Calu3 (cell line): Measurements from ENCODE around the gene EPS15. TPM values are rescaled to one million over a fixed set of nuclear protein-coding genes. Genes with fewer than 3 reads are reported as not detected.
A peak's percentile ranks its signal among the peaks of the same experiment; 100 is the strongest.

Experiments used
- BruUV-seq: library from RNA; stranded (reverse); fragments of 400-500 nt; replicated peaks from 2 replicates; lab custom pipeline; 2021; lab: Mats Ljungman, UMichigan
- CTCF ChIA-PET: fragments of 300-600 bp; sonication (Branson Sonifier 250); formaldehyde crosslinking; loops from one replicate; lab custom pipeline; 2022; ENCODE audit warnings: antibody characterized with exemption; lab: Charles Lee
- DNase-seq: peaks from one replicate; pipeline ENCODE4 v3.0.0; 2022
- H3K27ac Mint-ChIP-seq: one replicate; pipeline ENCODE4 v1.8.0; 2022; ENCODE audit warnings: mixed read lengths; ENCODE audit not compliant: unreplicated experiment
- H3K27me3 Mint-ChIP-seq: one replicate; pipeline ENCODE4 v1.8.0; 2022; ENCODE audit warnings: mixed read lengths; ENCODE audit not compliant: unreplicated experiment
- H3K36me3 Mint-ChIP-seq: one replicate; pipeline ENCODE4 v1.8.0; 2022; ENCODE audit warnings: mild to moderate bottlenecking, moderate library complexity, mixed read lengths; ENCODE audit not compliant: insufficient read depth, unreplicated experiment
- H3K4me1 Mint-ChIP-seq: one replicate; pipeline ENCODE4 v1.8.0; 2022; ENCODE audit warnings: mild to moderate bottlenecking, low read depth, mixed read lengths; ENCODE audit not compliant: unreplicated experiment
- H3K4me3 Mint-ChIP-seq: one replicate; pipeline ENCODE4 v1.8.0; 2022; ENCODE audit warnings: mild to moderate bottlenecking, low read depth, moderate library complexity, mixed read lengths; ENCODE audit not compliant: unreplicated experiment
- H3K9me3 Mint-ChIP-seq: one replicate; pipeline ENCODE4 v1.8.0; 2022; ENCODE audit warnings: low read depth, mixed read lengths; ENCODE audit not compliant: unreplicated experiment
- CTCF ChIP-seq: fragments of 200-600 bp; IDR thresholded peaks from one replicate; pipeline ENCODE4 v1.8.0; 2022; ENCODE audit warnings: antibody characterized with exemption; ENCODE audit not compliant: unreplicated experiment
- intact Hi-C: fragments of 100-400 bp; cut with micrococcal nuclease; formaldehyde crosslinking; loops from one replicate; pipeline ENCODE4 v1.10.0; 2022; ENCODE audit not compliant: unreplicated experiment
- total RNA-seq: library from RNA; stranded (reverse); gene quantifications from 2 replicates; pipeline ENCODE4 v1.2.3, GENCODE V29; 2022

Gene EPS15
- total RNA-seq, 1 experiment from 2014 or later: 51.2 TPM

GRCh38 chr1:51514733-51515132 lies 4.3 kb downstream of the EPS15 start:
- no peak for TF ChIP-seq CTCF
- H3K27me3 Mint-ChIP-seq: no peaks in the 10 kb centered on the region
- no TSS peak for BruUV-seq
- H3K9me3 Mint-ChIP-seq: no peaks in the 10 kb centered on the region
- peaks cover 27% of the 10 kb centered on the region for H3K36me3 Mint-ChIP-seq
- no peak overlapping the region for H3K4me3 Mint-ChIP-seq
- no peak overlapping the region for H3K27ac Mint-ChIP-seq
- CTCF ChIA-PET: no interaction called here
- DNase-seq: no peak
- intact Hi-C loops: loop anchor here (5.0 kb wide), 1 partner anchor 53 kb away; no protein-coding TSS in a partner anchor
- H3K4me1 Mint-ChIP-seq: peaks cover 36% of the 10 kb centered on the region

GRCh38 chr1:51512606-51513005 lies 6.5 kb downstream of the EPS15 start:
- no peak for TF ChIP-seq CTCF
- no peaks in the 10 kb centered on the region for H3K27me3 Mint-ChIP-seq
- peaks cover 10% of the 10 kb centered on the region for H3K36me3 Mint-ChIP-seq
- CTCF ChIA-PET: interaction anchor here (0.6 kb wide), 3 partner anchors 28 to 240 kb away, joined by 3 to 8 read pairs (median 3); no protein-coding TSS in a partner anchor
- intact Hi-C loops: no loop called here
- H3K4me3 Mint-ChIP-seq: no peak overlapping the region
- no peaks in the 10 kb centered on the region for H3K9me3 Mint-ChIP-seq
- H3K27ac Mint-ChIP-seq: no peak overlapping the region
- no TSS peak for BruUV-seq
- peaks cover 40% of the 10 kb centered on the region for H3K4me1 Mint-ChIP-seq
- no peak for DNase-seq

- Mint-ChIP-seq H3K36me3 (peaks cover 9% of the 10 kb centered on the region), H3K27me3 (no peaks in the 10 kb centered on the region), H3K4me1 (peaks cover 40% of the 10 kb centered on the region), H3K4me3 (no peak overlapping the region), H3K9me3 (no peaks in the 10 kb centered on the region), H3K27ac (no peak overlapping the region)
- intact Hi-C loops: no loop called here
- BruUV-seq: no TSS peak
- DNase-seq: no peak
- no peak for TF ChIP-seq CTCF
- CTCF ChIA-PET: interaction anchor here (0.6 kb wide), 1 partner anchor 105 kb away, joined by 3 read pairs; no protein-coding TSS in a partner anchor
Observed at GRCh38 chr1:51512120-51512519, 6.9 kb downstream of the EPS15 start.

GRCh38 chr1:51509773-51510172 lies 9.3 kb downstream of the EPS15 start:
- Mint-ChIP-seq H3K36me3 (peaks cover 9% of the 10 kb centered on the region), H3K4me1 (peaks cover 25% of the 10 kb centered on the region), H3K4me3 (no peak overlapping the region), H3K27ac (peak overlapping the region; percentile 89), H3K27me3 (no peaks in the 10 kb centered on the region), H3K9me3 (no peaks in the 10 kb centered on the region)
- TF ChIP-seq CTCF: no peak
- no TSS peak for BruUV-seq
- CTCF ChIA-PET: interaction anchor here (0.9 to 1.4 kb wide), 4 partner anchors 9 to 259 kb away, joined by 3 to 4 read pairs (median 3); partner anchors contain the start of gene EPS15
- DNase-seq: no peak
- intact Hi-C loops: no loop called here
